GM18511 (cell line): ENCODE results near the gene LRP4.

ENCODE experiments used
- ATAC-seq: cut with Tn5 transposase; IDR thresholded peaks from one replicate; pipeline ENCODE4 v1.9.1; 2021; ENCODE audit warnings: mild to moderate bottlenecking, moderate library complexity; ENCODE audit not compliant: unreplicated experiment

The LRP4 gene

DNA sequence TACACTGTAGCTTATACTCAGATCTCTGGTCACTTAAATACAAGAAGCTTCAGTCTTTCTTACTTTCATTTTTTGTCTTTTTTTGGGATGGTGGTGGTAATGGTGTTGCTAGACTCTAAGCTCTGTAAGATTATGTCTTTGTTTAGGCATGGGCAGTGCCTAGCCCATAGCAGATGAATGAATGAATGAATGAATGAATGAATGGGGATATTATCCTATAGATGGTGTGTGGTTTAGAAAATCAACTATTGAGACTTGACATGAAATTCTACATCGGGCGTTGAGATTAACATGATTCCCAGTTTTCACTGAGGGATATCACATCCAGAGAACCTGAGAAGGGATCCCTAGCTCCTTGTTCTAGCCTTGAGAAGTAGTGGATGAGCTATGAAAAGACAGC lies 62.5 kb downstream of the LRP4 start:
- ATAC-seq = no peak

DNA sequence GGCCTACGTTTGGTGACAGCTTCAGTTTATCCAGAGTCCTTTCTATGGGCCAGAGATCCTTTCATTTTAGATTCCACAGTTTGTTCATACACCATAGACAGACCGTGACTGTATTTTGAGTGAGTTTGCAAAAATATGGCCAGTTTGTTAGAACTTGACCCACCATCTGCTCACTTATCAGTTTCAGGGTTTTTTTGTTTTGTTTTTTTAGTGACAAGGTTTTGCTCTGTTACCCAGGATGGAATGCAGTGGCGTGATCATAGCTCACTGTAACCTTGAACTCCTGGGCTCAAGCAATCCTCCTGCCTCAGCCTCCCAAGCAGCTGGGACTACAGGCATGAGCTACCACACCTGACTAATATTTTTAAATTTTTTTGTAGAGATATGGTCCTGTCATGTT lies 63.2 kb downstream of the LRP4 start:
- ATAC-seq = no peak

DNA sequence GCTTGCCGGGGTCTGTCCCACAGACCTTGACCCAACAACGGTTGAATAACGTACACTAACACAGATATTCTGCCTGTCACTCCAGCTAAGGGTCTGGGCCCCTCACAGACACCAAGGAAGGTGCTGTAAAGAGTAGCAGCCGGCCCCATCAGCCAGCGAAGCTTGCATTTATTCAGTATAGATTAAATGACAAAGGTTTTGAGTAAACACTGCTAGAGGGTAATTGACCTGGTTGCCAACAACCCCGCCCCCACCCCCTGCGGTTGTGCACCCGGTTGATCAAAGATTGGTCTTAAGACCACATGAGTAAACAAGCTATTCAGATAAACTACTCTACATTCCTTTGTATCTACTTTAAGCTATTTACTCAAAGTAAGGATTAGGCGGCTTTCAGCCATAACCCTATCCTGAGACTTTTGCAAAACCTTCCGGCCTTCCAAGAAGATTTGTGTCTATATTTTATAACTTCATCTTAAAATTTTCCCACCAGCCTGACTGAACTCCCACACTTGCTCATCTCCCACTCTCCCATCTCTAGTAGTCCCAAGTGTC lies 67.4 kb downstream of the LRP4 start:
- no peak for ATAC-seq

DNA sequence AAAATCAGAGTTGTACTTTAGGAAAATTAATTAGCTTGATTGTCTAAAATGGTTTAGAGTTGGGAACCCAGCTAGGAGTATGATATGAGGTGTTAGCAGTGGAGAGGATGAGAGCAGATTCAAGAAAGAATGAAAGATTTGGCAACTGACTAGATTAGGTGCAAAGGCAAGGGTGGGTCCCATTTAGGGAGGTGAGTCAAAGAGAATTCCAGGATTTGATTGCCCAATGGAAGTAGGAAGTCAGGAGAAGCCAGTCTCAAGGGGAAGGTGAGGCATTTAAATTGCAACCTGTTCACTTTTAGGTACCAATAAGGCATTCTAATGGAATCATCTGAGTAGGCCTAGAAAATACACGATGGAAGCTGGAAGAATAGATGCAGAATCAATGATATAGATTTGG lies 68.7 kb downstream of the LRP4 start:
- no peak for ATAC-seq

DNA sequence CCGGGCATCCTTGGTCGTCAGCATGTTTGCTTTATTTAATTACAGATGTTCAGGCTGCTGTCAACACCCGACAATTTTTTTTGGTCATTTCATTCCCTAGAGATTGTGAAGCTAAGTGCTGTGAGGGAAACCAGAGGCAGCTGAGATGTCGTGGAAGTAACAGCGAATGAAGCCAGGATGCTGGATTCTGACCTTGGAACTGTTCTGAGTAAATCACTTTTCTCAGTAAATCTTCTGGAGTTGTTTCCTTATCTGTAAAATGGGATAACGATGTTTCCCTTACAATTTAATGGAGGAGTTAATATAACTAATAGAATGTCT lies 71.9 kb downstream of the LRP4 start:
- peak; percentile 17 for ATAC-seq

DNA sequence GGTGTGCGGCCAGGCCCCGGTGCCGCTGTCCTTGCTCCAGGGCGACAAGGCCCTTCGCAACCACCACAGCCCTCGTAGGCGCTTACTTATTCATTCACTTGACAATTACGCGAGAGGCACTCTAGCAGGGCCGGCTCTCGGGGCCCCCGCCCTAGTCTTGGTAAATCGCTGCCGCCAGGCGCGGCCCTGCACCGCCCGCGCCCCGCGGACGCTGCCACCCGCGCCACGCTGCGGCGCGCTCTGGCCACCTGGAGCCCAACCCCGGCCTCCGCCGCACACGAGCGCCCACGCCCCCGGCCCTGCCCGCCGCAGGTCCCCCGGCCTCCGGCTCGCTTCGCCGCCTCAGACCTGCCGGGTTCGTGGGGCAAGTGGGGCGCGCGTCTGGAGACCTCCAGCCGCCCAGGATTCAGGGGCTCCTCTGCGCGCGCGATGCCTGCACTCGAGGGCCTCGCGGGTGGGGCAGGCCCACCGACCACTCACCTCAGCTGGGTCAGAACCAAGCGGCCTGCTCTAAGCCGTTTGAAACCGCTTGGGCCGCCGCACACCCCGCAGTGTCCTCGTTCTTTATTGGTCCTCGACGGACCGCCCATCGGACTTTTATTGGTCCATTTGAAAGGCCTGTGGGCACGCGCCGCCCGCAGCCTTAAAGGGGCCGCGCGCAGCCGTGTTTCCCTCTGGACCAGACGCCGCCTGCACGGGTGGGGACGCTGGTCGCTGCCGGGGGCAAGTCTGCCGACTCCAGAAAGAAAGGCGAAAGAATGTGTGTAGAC lies 72.4 kb downstream of the LRP4 start, which contains the start of gene CKAP5:
TSS of gene CKAP5 (minus strand) at position 541 of the 770 bp plus-strand sequence. CDS start 25,049 bp downstream, outside the sequence.
- peak; percentile 94 for ATAC-seq

DNA sequence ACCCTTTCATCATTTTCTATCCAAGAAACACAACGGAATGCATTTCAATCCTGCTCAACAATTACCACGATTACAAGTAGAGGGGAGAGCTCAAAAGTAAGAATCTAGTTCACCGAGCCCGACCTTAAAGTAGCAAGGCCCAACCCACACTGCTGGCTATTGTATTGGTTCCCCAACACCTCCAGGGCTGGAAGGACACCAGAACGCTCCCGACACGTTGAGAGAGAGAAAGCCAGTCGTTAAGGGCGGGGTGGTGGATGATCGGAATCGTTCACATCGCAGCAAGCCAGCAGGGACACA lies 73.0 kb downstream of the LRP4 start:
- ATAC-seq = no peak

DNA sequence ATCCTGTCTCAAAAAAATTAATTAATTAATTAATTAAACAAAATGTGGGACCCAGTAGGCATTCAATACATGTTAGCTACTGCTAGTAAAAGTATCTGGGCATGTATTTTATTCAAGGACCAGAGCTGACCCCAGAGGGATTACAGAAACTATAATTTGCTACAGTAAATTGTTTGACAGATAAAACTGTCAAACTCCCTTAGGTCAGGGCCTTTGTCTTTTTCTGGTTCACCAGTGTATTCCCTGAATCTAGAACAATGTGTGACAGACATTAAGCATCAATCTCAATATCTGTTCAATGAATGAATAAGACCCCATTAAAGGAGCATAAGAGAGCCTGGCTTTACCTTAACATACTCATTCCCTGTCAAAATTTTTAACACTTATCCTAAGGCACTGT lies 78.2 kb downstream of the LRP4 start:
- ATAC-seq = no peak

DNA sequence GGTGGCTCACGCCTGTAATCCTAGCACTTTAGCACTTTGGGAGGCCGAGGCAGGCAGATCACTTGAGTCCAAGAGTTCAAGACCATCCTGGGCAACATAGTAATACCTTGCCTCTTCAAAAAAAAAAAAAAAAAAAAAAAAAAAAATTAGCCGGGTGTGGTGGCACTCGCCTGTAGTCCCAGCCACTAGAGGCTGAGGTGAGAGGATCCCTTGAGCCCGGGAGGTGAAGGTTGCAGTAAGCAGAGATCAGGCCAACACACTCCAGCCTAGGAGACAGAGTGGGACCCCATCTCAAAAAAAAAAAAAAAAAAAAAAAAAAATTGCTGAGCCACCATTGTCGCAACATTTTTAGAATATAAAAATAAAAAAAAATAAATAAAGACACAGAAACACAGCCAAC lies 79.8 kb downstream of the LRP4 start:
- ATAC-seq = no peak

DNA sequence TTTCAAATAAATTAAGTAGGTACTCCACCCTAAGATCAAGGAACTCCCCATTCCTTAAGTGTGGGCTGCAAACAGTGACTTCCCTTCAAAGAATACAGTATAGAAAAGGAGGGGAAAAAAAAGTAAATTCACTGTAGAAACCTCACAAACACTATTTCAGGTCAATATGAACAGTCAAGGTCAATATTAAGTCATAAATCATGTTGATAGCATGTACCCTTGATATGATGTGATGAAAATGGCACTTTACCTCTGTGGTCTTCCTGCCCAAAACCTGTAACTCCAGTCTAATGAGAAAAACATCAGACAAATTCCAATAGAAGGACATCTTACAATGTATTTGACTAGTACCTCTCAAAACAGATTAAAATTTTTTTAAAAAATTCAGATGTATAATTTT lies 80.5 kb downstream of the LRP4 start:
- ATAC-seq = no peak

DNA sequence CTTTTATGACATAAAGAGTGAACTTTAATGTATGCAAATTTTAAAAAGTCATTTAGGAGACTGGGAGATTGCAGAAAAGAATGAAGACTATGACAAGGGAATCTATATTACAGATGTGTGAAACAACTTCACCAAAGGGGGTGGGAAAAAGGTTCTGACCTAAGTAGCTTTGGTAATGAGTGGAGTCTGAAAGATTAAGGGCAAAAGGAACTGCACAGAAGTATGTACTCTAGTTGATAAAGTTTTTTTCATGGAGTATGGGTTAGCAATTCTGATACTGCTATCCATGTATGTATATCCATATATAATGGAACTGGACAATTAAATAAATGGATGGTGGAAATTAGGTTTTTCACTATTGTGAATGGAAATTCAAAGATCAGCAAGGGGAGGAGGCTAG lies 81.5 kb downstream of the LRP4 start:
- ATAC-seq = no peak

DNA sequence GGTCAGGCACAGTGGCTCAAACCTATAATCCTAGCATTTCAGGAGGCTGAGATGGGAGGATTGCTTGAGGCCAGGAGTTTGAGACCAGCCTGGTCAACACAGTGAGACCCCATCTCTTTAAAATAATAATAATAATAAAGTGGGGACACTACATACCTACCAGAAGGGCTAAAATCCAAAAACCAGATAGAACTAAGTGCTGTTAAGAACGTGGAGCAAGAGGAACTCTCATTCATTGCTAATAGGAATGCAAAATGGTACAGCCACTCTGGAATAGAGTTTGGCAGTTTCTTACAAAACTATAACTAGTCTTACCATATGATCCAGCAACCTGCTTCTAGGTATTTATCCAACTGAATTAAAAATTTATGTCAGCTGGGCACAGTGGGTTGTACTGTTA lies 81.9 kb downstream of the LRP4 start:
- ATAC-seq = no peak

DNA sequence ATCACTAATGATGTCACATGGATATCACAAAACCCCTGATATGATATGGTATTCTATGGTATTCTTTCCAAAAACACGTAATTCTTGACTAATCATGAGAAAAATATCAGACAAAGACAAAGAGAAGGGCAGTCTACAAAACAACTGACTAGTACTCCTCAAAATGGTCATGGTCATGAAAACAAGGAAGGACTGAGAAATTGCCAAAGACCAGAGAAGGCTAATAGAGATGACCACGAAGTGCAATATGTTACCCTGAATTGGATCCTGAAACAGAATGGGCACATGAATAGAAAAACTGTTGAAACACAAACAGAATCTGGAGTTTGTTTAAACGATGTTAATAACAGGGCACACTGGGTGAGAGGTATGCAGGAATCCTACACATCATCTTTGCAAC lies 82.5 kb downstream of the LRP4 start:
- no peak for ATAC-seq

DNA sequence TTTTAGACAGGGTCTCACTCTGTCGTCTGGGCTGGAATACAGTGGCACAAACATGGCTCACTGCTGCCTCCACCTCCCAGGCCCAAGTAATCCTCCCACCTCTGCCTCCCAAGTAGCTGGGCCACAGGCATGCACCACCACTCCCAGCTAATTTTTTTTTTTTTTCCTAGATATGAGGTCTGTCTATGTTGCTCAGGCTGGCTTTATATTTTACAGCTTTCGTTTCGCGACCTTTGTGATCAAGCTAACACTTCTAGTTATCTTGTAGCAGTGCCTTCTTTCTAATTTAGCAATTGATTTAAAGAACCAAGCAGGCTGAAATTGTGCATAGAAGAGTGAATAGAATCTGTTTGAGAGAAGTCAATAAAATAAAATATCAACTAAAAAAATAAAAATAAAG lies 83.5 kb downstream of the LRP4 start:
- ATAC-seq = no peak

DNA sequence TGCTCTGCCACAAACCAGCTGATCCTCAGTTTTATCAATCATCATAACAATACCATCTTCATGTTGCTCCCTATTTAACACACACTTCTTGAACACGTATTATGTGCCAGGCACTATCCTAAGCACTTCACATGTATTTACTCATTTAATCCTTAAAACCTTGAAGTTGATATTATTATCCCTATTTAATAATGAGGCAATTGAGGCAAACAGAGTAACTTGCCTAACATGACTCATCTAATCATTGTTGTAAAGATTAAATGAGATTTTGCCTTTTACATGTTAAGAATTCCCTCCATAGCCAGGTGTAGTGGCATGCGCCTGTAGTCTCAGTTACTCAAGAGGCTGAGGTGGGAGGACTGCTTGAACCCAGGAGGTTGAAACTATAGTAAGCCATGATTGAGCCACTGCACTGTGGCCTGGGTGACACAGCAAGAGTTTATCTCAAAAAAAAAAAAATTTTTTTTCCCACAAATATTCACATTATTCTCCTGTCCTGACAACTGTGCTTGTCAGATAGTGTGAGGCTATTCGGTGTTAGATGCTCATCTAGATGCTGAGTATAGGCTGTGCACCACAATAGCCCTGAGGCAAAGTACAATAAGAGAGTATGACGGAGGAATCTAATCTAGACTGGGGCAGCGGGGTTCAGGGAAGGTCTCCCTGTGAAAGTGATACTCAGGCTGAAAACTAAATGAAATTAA lies 85.7 kb downstream of the LRP4 start:
- no peak for ATAC-seq

DNA sequence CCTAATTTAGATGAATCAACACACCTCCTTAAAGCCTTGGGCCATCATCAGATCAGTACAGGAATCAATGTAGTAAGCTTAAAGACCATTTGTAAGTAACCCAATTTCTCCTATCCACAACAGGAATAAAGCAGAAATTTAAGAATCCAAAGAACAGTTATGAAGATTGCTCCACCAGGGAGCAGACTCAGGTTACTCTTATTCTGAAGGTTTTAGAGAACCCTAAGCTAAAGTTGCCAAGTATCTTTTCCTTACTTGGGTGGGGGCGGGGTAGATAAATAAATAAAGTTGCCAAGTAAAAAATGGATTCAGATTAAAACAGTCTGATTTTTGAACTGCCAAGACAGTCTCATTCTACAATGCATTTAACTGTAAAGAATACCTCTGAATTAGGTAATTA lies 90.4 kb downstream of the LRP4 start:
- ATAC-seq = no peak

DNA sequence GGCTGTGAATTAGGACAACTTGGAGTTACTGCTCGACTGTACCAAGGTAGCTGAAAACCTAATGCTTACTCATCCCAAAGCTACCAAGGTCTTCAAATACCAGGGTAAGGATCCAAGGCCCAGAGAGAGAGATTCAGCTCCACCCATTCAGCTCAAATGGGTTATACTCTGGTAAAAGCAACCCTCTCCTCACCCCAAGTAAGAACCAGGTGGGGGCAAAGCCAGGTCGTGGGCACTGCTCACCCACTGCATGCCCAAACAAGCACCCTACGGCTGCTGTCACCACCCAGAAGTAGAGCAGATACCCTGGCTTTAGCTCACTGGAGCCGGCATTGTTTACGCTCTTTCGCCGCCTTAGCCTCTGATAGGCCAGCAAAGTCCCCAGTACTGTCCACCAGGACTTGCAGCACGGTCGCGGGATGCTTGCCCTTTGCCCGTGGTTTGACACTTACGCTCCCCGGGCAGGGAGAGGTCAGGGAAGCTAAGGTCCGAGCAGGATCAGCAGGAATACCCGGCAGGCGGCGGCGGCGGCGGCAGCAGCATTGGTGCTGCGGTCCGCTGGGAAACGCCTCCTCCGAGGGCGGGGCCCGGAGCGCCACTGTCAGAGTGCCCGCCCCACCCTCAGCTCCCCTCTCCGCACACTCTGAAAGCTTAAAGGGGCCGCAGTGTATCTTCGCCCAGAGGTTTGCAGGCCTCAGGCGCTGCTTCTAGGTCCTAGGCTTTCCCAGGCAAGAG lies 91.9 kb downstream of the LRP4 start:
- ATAC-seq = peak; percentile 98

DNA sequence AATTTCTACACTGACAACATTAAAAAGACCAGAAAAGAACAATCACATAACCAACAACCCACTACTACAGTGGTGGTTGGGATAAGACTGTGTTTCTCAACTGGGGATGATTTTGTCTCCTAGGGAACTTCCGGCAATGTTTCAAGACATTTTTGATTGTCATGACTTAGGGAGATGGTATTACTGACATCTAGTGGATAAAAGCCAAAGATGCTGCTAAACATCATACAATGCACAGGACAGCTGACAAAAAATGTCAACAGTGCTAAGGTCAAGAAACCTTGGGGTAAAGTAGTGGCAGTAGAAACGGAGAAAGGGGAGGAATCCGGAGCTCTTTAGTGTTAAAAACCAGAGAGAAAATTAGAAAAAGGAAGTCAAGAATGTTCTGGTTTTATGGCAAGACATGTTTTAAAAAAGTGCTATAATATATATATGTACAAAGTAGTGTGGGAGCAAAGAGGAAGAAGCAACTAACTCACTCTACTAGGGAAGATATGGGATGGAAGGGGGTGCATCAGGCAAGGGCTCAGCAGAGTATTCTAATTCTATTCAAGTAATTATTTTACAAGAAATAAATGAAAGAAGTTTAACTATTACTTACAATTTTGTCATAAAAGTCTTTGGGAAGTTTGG lies 109.4 kb downstream of the LRP4 start:
- no peak for ATAC-seq
